ENCODE data around the gene LIMS2.

- TF ChIP-seq CTCF (conservative IDR thresholded peaks at IDR 0.05; ENCODE audit: low read length) = no peak
- no peak for TF ChIP-seq EZH2phosphoT487 (IDR thresholded peaks at IDR 0.05; ENCODE audit: borderline replicate concordance, low read depth, low read length)
Observed at GRCh38 chr2:127722807-127723206, 47.5 kb upstream of the LIMS2 start.
